A549 treated with Mapracorat at 1 μM for 4 hours (cell line): ENCODE data around the gene TMEM187. TPM values are rescaled to one million over a fixed set of nuclear protein-coding genes. Genes with fewer than 3 reads are reported as not detected.

ENCODE experiments used
- total RNA-seq: library from RNA; stranded (reverse); fragments of 200-300 nt; extraction: Qiagen RNA extraction; gene quantifications from 5 replicates; pipeline ENCODE4 v1.2.3, GENCODE V29; 2022

Gene TMEM187
- total RNA-seq = 4.3 to 7.9 TPM (median 6.0 TPM) in 5 replicates

GRCh38 chrX:153972368-153973126, at the start of gene TMEM187:
Gene TMEM187 (plus strand): TSS chrX:153972754. CDS start chrX:153982063, 9,309 bp downstream.

DNA sequence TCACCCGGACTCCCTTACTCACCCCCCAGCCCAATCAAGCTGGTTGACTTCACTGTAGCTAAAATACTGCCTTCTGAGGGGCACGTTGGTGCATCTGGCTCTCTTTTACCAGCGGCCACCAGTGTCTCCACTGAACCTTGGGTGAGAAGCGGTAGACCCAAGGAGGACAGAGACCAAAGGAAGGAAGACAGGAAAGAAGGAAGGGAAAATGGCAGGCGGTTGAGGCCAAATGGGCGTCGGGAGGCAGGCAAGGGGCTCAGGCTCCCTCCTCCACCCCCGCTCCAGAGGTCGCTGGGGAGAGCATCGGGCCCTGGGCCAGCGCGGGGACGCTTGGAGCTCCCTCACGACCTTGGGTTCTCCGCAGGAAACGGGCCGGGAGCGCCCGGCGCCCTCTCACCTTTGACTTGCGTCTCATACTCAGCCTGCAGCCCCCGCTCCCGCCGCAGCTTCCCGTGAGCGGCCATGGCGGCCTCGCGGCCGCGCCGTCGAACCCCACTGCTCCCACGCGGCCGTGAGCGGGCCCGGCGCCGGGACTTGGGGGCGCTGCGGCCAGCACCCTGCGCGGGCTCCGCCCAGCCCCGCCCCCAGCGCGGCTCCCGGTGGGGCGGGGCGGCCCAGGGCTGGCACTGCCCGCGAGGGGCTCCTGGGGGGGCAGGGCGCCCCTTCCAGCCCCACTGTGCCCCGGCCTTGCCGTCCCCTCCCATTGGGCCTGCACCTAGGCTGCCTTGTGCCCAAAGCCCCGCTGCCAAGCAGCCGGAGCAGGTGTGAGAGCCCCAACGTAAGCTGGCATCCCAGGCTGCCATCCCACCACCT, 46.6 kb upstream of the TMEM187 start, which contains the start of gene ARHGAP4:
Gene ARHGAP4, minus strand, starts transcription at position 526 of the 813 bp plus-strand sequence. Its CDS starts 62 bp downstream, at position 464.

GRCh38 chrX:153934762-153935325, 37.7 kb upstream of the TMEM187 start, which contains the start of gene NAA10:
Gene NAA10 (minus strand): TSS chrX:153935037. CDS start chrX:153934904, 133 bp downstream.

DNA sequence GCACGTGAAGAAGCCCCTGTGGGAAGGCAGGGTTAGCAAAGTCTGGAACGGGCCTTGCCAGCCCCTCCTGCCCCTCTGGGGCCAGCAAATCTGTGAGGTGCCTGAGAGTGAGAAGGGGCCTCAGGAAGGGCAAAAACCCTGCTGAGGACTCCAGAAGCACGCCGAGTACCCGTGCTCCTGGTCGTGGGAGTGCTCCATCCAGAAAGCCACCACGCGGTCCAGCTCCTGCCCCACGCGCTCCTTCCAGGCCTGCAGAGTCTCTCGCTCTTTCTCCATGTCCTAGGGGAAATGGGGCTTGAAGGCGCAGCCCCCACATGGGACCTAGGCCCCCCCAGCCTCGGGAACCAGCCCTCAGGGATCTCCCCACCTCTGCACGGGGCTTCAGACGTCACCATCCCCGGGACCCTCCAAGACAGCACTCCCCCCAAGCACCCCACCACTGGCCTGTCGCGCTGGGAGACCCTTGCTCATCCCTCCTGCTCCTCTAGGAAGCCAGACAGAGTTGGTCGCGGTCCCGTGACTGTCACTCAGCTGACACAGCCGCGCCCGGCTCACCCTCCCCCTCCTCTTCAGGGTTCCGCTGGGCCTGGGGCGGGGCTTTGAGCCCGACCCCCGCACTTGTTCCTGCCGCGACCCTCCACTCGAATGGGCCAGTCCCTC, 28.3 kb upstream of the TMEM187 start, which contains the start of gene RENBP:
Gene RENBP, minus strand, starts transcription at position 504 of the 660 bp plus-strand sequence. Its CDS starts 33 bp downstream, at position 471.

DNA sequence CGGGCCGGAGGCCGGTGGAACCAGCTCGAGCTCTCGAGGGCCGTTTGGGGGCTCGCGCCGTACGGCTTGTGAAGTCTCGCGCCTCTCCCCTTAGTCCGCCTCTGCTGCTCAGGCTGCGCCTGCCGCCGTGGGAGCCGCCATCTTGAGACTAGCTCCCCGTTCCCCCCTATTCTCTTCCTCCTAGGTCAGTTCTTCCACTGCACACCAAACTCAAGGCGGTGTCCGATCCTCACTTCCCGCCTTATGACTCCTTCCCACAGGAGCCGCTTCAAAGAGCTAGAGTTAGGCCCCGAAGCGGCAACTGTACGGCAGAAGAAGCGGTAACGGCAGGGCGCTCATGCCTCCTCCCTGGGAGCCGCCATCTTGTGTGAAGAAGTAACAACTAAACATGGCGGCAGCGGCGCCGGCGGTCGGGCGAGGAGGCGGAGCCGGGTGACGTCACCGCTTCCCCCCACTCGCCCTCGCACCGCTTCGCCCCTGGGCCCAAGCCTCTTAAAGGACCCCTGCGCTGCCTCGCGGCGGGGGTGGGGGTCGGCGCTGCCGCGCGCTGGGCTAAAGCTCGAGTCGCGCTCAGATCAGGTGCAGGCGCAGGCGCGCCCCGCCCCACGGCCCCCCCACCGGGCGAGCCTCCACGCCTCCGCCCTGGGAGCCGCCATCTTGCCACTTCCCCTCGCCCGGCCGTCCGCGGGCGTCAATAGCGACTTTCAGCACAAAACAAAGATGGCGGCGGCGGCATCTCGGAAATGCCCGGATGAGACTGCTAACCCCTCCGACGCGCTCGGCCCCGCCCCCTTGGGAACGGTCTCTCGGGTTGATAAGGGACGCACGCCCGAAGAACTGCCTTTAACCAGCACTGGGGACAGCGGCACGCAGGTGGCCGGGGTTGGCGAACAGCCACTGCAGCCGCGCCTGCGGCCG, 845 bp upstream of the TMEM187 start, which contains the start of gene HCFC1:
Gene HCFC1, minus strand, starts transcription at position 369 of the 918 bp plus-strand sequence. CDS start 978 bp downstream, outside the sequence.

DNA sequence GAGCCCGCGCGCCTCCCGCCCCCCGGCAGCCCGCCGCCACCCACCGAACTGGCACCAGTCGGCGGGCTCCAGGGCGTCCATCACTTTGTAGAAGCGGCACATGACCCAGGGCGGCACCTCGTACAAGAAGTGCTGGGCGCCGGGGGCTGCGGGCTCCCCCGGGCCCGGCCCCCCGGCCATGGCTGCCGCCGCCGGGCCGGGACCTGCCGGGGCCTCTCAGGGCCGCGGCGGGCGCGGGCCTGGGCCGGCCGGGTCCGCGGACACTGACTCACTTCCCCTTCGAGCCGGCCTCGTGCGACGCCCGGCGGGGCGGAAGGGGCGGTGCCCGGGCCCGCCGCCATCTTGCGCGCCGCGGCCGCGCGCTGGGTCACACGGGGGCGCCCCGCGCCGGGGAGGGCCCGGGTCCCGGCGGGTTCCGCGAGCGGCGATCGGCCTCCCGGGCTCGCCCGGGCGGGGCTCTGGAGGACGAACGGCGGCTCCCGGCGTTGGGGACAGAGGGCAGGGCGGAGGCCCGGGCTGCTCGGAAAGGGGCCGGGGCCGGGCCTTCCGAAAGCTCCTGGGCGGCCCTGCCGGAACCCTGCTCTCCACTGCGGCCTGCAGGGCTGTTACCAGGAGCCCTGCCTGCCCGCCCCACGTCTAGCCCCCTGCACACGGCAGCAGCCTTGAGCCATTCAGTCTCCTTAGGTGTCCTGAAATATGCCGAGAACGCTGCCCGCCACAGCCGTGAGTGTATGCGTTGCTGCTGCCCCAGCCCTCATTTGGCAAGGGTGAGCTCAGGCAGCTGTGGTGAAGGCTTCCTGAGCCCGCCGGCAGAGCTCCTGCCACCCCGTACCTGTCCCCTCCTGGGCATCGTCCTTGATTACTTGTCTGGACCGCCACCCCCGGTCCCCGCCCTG, 47.3 kb downstream of the TMEM187 start, which contains the start of gene IRAK1:
Gene IRAK1, minus strand, starts transcription at position 270 of the 896 bp plus-strand sequence. Its CDS starts 90 bp downstream, at position 180.

Other genes with a start within 250 kb of the TMEM187 start
- gene BCAP31, start 248.4 kb upstream of the TMEM187 start, total RNA-seq = 352 to 443 TPM (median 371 TPM) in 5 replicates
- 2.8 to 4.1 TPM (median 4.1 TPM) in 5 replicates for gene ABCD1, start 247.9 kb upstream of the TMEM187 start, total RNA-seq
- gene PLXNB3, start 208.5 kb upstream of the TMEM187 start, total RNA-seq = 2.1 to 4.7 TPM (median 3.3 TPM) in 5 replicates
- gene SRPK3, start 191.7 kb upstream of the TMEM187 start, total RNA-seq = 0.36 to 0.48 TPM in 2 of 5 replicates, not detected in the others
- 60.5 to 64.9 TPM (median 61.8 TPM) in 5 replicates for gene IDH3G, start 178.4 kb upstream of the TMEM187 start, total RNA-seq
- 383 to 440 TPM (median 400 TPM) in 5 replicates for gene SSR4, start 178.1 kb upstream of the TMEM187 start, total RNA-seq
- 2.9 to 4.3 TPM (median 3.7 TPM) in 5 replicates for gene PDZD4, start 142.2 kb upstream of the TMEM187 start, total RNA-seq
- 16.6 to 21.9 TPM (median 18.2 TPM) in 5 replicates for gene L1CAM, start 86.6 kb upstream of the TMEM187 start, total RNA-seq
- 0.11 to 0.22 TPM in 2 of 5 replicates, not detected in the others for gene AVPR2, start 68.1 kb upstream of the TMEM187 start, total RNA-seq
- 0.91 to 2.2 TPM (median 1.9 TPM) in 5 replicates for gene ARHGAP4, start 46.5 kb upstream of the TMEM187 start, total RNA-seq
- gene NAA10, start 37.7 kb upstream of the TMEM187 start, total RNA-seq = 201 to 244 TPM (median 219 TPM) in 5 replicates
- 0.19 TPM in 2 of 5 replicates, not detected in the others for gene RENBP, start 28.1 kb upstream of the TMEM187 start, total RNA-seq
- 31.5 to 41.8 TPM (median 37.1 TPM) in 5 replicates for gene HCFC1, start 936 bp upstream of the TMEM187 start, total RNA-seq
- 191 to 225 TPM (median 216 TPM) in 5 replicates for gene IRAK1, start 47.1 kb downstream of the TMEM187 start, total RNA-seq
- gene MECP2, start 125.0 kb downstream of the TMEM187 start, total RNA-seq = 15.1 to 22.0 TPM (median 18.8 TPM) in 5 replicates
- gene OPN1LW, start 171.5 kb downstream of the TMEM187 start, total RNA-seq = not detected in 5 replicates
- gene OPN1MW, start 209.8 kb downstream of the TMEM187 start, total RNA-seq = not detected in 5 replicates
- not detected in 5 replicates for gene OPN1MW2, start 247.0 kb downstream of the TMEM187 start, total RNA-seq